ENCODE data around the gene CCL25. TPM values are rescaled to one million over a fixed set of nuclear protein-coding genes. Genes with fewer than 3 reads are reported as not detected.

Gene CCL25
- total RNA-seq, 2 donors from 2014 or later, result not detected

- no peak overlapping the region for H3K27ac Mint-ChIP-seq
- peaks cover 66% of the 10 kb centered on the region for H3K36me3 Mint-ChIP-seq (ENCODE audit: low read depth)
- Histone ChIP-seq H3K9me3 (ENCODE audit: control insufficient read depth, low read length) (no peaks in the 10 kb centered on the region), H3K4me1 (ENCODE audit: control insufficient read depth, insufficient read depth, low read length) (no peaks in the 10 kb centered on the region), H3K27ac (ENCODE audit: low read depth, low read length) (no peak overlapping the region), H3K9ac (ENCODE audit: extremely low read depth, low read length, poor library complexity, severe bottlenecking) (no peak overlapping the region), H3K27me3 (ENCODE audit: control insufficient read depth, insufficient read depth, low read length, poor library complexity, severe bottlenecking) (no peaks in the 10 kb centered on the region), H3K36me3 (ENCODE audit: control insufficient read depth, insufficient read depth, low read length) (peaks cover 43% of the 10 kb centered on the region), H3K4me3 (ENCODE audit: low read length) (no peak overlapping the region)
- no peaks in the 10 kb centered on the region for H3K4me1 Mint-ChIP-seq
- DNase-seq, result peak; percentile 47
- no peaks in the 10 kb centered on the region for H3K27me3 Mint-ChIP-seq (ENCODE audit: insufficient read depth)
- no peak overlapping the region for H3K4me3 Mint-ChIP-seq
- no peak for TF ChIP-seq CTCF (conservative IDR thresholded peaks at IDR 0.05)
- H3K9me3 Mint-ChIP-seq, result no peaks in the 10 kb centered on the region
- WGBS, 2 experiments (ENCODE audit: insufficient coverage in 1 of 2, insufficient read length in 1 of 2), result 94 to 95% methylated on average over 5 to 11 of the region's 11 CpGs
Measured at GRCh38 chr19:8081569-8082550, 29.3 kb downstream of the CCL25 start.

GRCh38 chr19:8083141-8083540 is 30.6 kb downstream of the CCL25 start:
- no peak for TF ChIP-seq CTCF (conservative IDR thresholded peaks at IDR 0.05)
- Mint-ChIP-seq H3K9me3 (no peaks in the 10 kb centered on the region), H3K36me3 (ENCODE audit: low read depth) (peaks cover 57% of the 10 kb centered on the region), H3K27ac (no peak overlapping the region), H3K27me3 (ENCODE audit: insufficient read depth) (no peaks in the 10 kb centered on the region), H3K4me1 (no peaks in the 10 kb centered on the region), H3K4me3 (no peak overlapping the region)
- peak; percentile 26 for DNase-seq
- 93 to 96% methylated on average over 6 to 12 of the region's 12 CpGs for WGBS, 2 experiments (ENCODE audit: insufficient coverage in 1 of 2, insufficient read length in 1 of 2)
- Histone ChIP-seq H3K4me1 (ENCODE audit: control insufficient read depth, insufficient read depth, low read length) (no peaks in the 10 kb centered on the region), H3K36me3 (ENCODE audit: control insufficient read depth, insufficient read depth, low read length) (peaks cover 54% of the 10 kb centered on the region), H3K27ac (ENCODE audit: low read depth, low read length) (no peak overlapping the region), H3K9ac (ENCODE audit: extremely low read depth, low read length, poor library complexity, severe bottlenecking) (no peak overlapping the region), H3K9me3 (ENCODE audit: control insufficient read depth, low read length) (peaks cover 4% of the 10 kb centered on the region), H3K4me3 (ENCODE audit: low read length) (no peak overlapping the region), H3K27me3 (ENCODE audit: control insufficient read depth, insufficient read depth, low read length, poor library complexity, severe bottlenecking) (no peaks in the 10 kb centered on the region)

- no peak overlapping the region for H3K9ac ChIP-seq (ENCODE audit: extremely low read depth, low read length, poor library complexity, severe bottlenecking)
- Mint-ChIP-seq H3K9me3 (no peaks in the 10 kb centered on the region), H3K4me3 (no peak overlapping the region), H3K27me3 (ENCODE audit: insufficient read depth) (no peaks in the 10 kb centered on the region), H3K36me3 (ENCODE audit: low read depth) (peaks cover 49% of the 10 kb centered on the region), H3K4me1 (no peaks in the 10 kb centered on the region), H3K27ac (no peak overlapping the region)
- H3K36me3 ChIP-seq (ENCODE audit: control insufficient read depth, insufficient read depth, low read length), result peaks cover 56% of the 10 kb centered on the region
- H3K27me3 ChIP-seq (ENCODE audit: control insufficient read depth, insufficient read depth, low read length, poor library complexity, severe bottlenecking), result no peaks in the 10 kb centered on the region
- peak; percentile 38 for DNase-seq
- no peak overlapping the region for H3K27ac ChIP-seq (ENCODE audit: low read depth, low read length)
- no peaks in the 10 kb centered on the region for H3K4me1 ChIP-seq (ENCODE audit: control insufficient read depth, insufficient read depth, low read length)
- WGBS, 2 experiments (ENCODE audit: insufficient coverage in 1 of 2, insufficient read length in 1 of 2), result 89 to 96% methylated on average over 5 to 13 of the region's 13 CpGs
- TF ChIP-seq CTCF (conservative IDR thresholded peaks at IDR 0.05), result no peak
- H3K4me3 ChIP-seq (ENCODE audit: low read length), result no peak overlapping the region
- H3K9me3 ChIP-seq (ENCODE audit: control insufficient read depth, low read length), result peaks cover 14% of the 10 kb centered on the region
Measured at GRCh38 chr19:8084152-8084551, 31.6 kb downstream of the CCL25 start.

Data from endodermal cell (in vitro differentiated cells).